Measurements from ENCODE around the gene CEP350.

CEP350 gene

DNA sequence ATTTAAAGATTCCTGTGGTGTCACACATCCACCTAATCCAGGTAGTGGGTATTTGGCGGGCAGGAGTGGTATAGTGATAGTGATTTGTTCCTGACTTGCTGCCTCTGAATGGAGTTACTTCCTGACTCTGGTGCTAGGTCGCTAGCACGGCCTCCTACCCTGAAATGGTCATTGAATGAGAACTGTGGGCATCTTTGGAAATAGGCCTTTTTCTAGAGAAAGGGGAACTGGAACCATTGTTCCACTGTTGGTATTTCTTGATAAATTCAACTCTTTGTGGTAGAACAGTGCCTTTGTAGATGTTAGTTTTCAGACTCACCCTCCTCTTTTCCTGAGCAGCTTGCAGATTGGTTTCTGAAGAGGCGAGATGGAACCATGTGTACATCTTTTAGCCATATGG lies 201.6 kb downstream of the CEP350 start:
- H3K27me3 ChIP-seq (ENCODE audit: insufficient read depth, poor library complexity, severe bottlenecking) = no peaks in the 10 kb centered on the region
- H3K36me3 ChIP-seq (ENCODE audit: low read depth) = peaks cover 10% of the 10 kb centered on the region
- no peak for DNase-seq (ENCODE audit: low spot score)
- peaks cover 31% of the 10 kb centered on the region for H3K4me1 ChIP-seq (ENCODE audit: insufficient read depth, poor library complexity, severe bottlenecking)
- TF ChIP-seq, protein P1, sequence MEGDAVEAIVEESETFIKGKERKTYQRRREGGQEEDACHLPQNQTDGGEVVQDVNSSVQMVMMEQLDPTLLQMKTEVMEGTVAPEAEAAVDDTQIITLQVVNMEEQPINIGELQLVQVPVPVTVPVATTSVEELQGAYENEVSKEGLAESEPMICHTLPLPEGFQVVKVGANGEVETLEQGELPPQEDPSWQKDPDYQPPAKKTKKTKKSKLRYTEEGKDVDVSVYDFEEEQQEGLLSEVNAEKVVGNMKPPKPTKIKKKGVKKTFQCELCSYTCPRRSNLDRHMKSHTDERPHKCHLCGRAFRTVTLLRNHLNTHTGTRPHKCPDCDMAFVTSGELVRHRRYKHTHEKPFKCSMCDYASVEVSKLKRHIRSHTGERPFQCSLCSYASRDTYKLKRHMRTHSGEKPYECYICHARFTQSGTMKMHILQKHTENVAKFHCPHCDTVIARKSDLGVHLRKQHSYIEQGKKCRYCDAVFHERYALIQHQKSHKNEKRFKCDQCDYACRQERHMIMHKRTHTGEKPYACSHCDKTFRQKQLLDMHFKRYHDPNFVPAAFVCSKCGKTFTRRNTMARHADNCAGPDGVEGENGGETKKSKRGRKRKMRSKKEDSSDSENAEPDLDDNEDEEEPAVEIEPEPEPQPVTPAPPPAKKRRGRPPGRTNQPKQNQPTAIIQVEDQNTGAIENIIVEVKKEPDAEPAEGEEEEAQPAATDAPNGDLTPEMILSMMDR (IDR thresholded peaks at IDR 0.05; ENCODE audit: poor library complexity, severe bottlenecking) = no peak
- H3K9me3 ChIP-seq (ENCODE audit: severe bottlenecking) = no peaks in the 10 kb centered on the region
- peak overlapping the region; percentile 85 for H3K27ac ChIP-seq (ENCODE audit: poor library complexity, severe bottlenecking)
- peak overlapping the region; percentile 63 for H3K4me3 ChIP-seq (ENCODE audit: severe bottlenecking)
- ATAC-seq (ENCODE audit: low read depth) = no peak

DNA sequence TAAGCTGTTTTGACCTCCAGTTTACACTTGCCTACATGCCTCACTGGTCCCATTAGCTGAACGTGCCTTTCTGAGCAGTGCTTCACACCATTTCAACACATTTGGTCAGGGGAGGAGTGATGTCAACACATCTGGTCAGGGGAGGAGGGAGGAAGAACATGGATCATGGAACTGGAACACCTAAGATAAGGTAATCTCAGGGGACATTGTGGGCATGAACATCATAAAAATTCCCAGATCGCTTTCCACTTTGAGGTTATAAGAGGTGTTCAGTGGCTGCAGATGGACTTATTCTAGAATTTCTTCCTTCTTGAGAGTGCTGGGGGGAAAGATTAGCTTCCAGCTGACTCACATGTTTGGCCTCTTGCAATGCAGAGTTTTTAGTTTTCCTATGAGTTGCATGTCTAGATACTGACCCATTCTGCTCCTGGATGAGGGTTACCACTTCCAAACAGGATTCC lies 202.1 kb downstream of the CEP350 start:
- Histone ChIP-seq H3K36me3 (ENCODE audit: low read depth) (peaks cover 13% of the 10 kb centered on the region), H3K27me3 (ENCODE audit: insufficient read depth, poor library complexity, severe bottlenecking) (no peaks in the 10 kb centered on the region), H3K4me1 (ENCODE audit: insufficient read depth, poor library complexity, severe bottlenecking) (peaks cover 26% of the 10 kb centered on the region), H3K9me3 (ENCODE audit: severe bottlenecking) (no peaks in the 10 kb centered on the region), H3K27ac (ENCODE audit: poor library complexity, severe bottlenecking) (peak overlapping the region; percentile 85), H3K4me3 (ENCODE audit: severe bottlenecking) (peak overlapping the region; percentile 63)
- DNase-seq (ENCODE audit: low spot score) = no peak
- TF ChIP-seq, protein P1 (IDR thresholded peaks at IDR 0.05; ENCODE audit: poor library complexity, severe bottlenecking) = no peak
- peak; percentile 11; the same call in 1 of the 3 replicates for ATAC-seq (ENCODE audit: low read depth)

DNA sequence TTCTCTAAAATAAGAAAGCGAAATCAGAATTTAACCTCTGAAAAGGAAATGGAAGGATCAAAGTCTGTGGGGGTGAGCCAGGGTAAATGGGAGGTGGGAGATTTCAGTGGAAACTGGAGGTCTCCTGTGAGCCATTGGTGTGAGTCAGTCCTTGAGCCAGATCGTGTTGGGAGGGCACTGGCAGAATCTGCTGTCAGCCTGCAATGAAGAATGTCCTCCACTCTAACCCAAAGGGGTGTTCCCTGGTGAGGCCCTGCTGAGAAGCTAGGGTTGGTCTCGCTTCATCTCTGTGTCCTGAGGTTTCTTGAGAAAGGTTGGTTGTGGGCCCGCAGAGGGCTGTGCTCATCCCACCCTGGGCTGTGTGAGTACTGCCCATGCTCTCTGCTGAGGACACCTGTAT lies 202.5 kb downstream of the CEP350 start:
- Histone ChIP-seq H3K9me3 (ENCODE audit: severe bottlenecking) (no peaks in the 10 kb centered on the region), H3K27ac (ENCODE audit: poor library complexity, severe bottlenecking) (peak overlapping the region; percentile 85), H3K27me3 (ENCODE audit: insufficient read depth, poor library complexity, severe bottlenecking) (no peaks in the 10 kb centered on the region), H3K36me3 (ENCODE audit: low read depth) (peaks cover 17% of the 10 kb centered on the region), H3K4me3 (ENCODE audit: severe bottlenecking) (no peak overlapping the region), H3K4me1 (ENCODE audit: insufficient read depth, poor library complexity, severe bottlenecking) (peaks cover 22% of the 10 kb centered on the region)
- peak; percentile 4; the same call in 1 of the 3 replicates for ATAC-seq (ENCODE audit: low read depth)
- TF ChIP-seq, protein P1 (IDR thresholded peaks at IDR 0.05; ENCODE audit: poor library complexity, severe bottlenecking) = no peak
- no peak for DNase-seq (ENCODE audit: low spot score)

DNA sequence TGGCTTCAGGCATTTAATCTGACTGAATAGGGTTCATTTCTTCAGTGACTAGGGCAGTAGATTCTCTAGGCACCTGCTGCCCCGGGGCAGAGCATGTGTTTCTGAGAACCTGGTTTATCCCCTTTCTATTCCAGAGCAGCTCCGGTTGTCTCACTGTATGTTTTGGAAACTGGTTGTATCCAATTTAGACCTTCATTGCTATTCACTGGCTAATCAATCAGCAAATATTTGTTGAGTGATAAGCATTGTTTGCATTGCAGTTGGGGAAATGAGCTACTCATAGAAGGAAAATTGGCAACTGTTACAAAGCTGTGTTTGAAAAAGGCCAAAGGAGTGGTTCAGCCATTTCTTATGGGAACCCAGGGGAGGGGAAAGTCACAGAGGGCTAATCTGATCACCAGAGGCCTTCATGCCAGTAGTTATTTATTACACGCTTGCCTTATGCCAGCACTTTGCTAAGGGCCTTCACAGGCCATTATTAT lies 203.0 kb downstream of the CEP350 start:
- Histone ChIP-seq H3K27ac (ENCODE audit: poor library complexity, severe bottlenecking) (peak overlapping the region; percentile 85), H3K4me1 (ENCODE audit: insufficient read depth, poor library complexity, severe bottlenecking) (peaks cover 20% of the 10 kb centered on the region), H3K36me3 (ENCODE audit: low read depth) (peaks cover 17% of the 10 kb centered on the region), H3K4me3 (ENCODE audit: severe bottlenecking) (no peak overlapping the region), H3K9me3 (ENCODE audit: severe bottlenecking) (no peaks in the 10 kb centered on the region), H3K27me3 (ENCODE audit: insufficient read depth, poor library complexity, severe bottlenecking) (no peaks in the 10 kb centered on the region)
- TF ChIP-seq, protein P1 (IDR thresholded peaks at IDR 0.05; ENCODE audit: poor library complexity, severe bottlenecking) = no peak
- DNase-seq (ENCODE audit: low spot score) (no peak), ATAC-seq (ENCODE audit: low read depth) (no peak)

Data from RWPE2 (cell line).